DOHH2 (cell line): ENCODE data around the gene COL8A1.

ENCODE experiments used
- H3F3A ChIP-seq: fragments of 200-600 bp; sonication (generic), shearing (Covaris generic); 2 replicates; pipeline ENCODE4 v1.6.0; 2016; ENCODE audit warnings: antibody characterized with exemption, mild to moderate bottlenecking; ENCODE audit not compliant: control insufficient read depth, insufficient read depth
- H3K27ac ChIP-seq: fragments of 200-600 bp; sonication (generic); 2 replicates; pipeline ENCODE4 v1.5.1; 2014; ENCODE audit warnings: low read depth, mild to moderate bottlenecking, low read length, moderate library complexity
- H3K27me3 ChIP-seq: fragments of 200-600 bp; sonication (generic); 2 replicates; pipeline ENCODE4 v1.6.1; 2014; ENCODE audit warnings: mild to moderate bottlenecking, low read length, mixed read lengths; ENCODE audit not compliant: control insufficient read depth
- H3K36me3 ChIP-seq: fragments of 200-600 bp; sonication (generic); 2 replicates; pipeline ENCODE4 v1.6.1; 2014; ENCODE audit warnings: mild to moderate bottlenecking, low read length, moderate library complexity, mixed read lengths; ENCODE audit not compliant: control insufficient read depth
- H3K4me1 ChIP-seq: fragments of 200-600 bp; sonication (generic); 2 replicates; pipeline ENCODE4 v1.6.1; 2014; ENCODE audit warnings: mild to moderate bottlenecking, low read length, mixed read lengths; ENCODE audit not compliant: control insufficient read depth
- H3K4me2 ChIP-seq: fragments of 200-600 bp; sonication (generic); 2 replicates; pipeline ENCODE4 v1.6.0; 2014; ENCODE audit warnings: mild to moderate bottlenecking, low read length, moderate library complexity
- H3K4me3 ChIP-seq: fragments of 200-600 bp; sonication (generic); 2 replicates; pipeline ENCODE4 v1.5.1; 2014; ENCODE audit warnings: mild to moderate bottlenecking, low read length, mixed read lengths
- H3K79me2 ChIP-seq: fragments of 200-600 bp; sonication (generic); 2 replicates; pipeline ENCODE4 v1.6.1; 2014; ENCODE audit warnings: mild to moderate bottlenecking, low read length, mixed read lengths; ENCODE audit not compliant: control insufficient read depth
- H3K9me2 ChIP-seq: fragments of 200-600 bp; sonication (generic); replicated peaks from 2 replicates; pipeline ENCODE4 v1.6.1; 2014; ENCODE audit warnings: mild to moderate bottlenecking, low read length, mixed read lengths; ENCODE audit not compliant: control insufficient read depth
- H3K9me3 ChIP-seq: fragments of 200-600 bp; sonication (generic); 2 replicates; pipeline ENCODE4 v1.6.1; 2014; ENCODE audit warnings: antibody characterized with exemption, low read length, mixed read lengths; ENCODE audit not compliant: control insufficient read depth, insufficient read depth
- H4K20me1 ChIP-seq: fragments of 200-600 bp; sonication (generic); 2 replicates; pipeline ENCODE4 v1.6.0; 2014; ENCODE audit warnings: low read depth, mild to moderate bottlenecking, antibody characterized with exemption, low read length, moderate library complexity; ENCODE audit not compliant: control insufficient read depth, insufficient read depth
- CTCF ChIP-seq: fragments of 200-600 bp; sonication (generic); IDR thresholded peaks from one replicate; pipeline ENCODE4 v1.5.1; 2014; ENCODE audit warnings: antibody characterized with exemption, mild to moderate bottlenecking, low read depth, low read length; ENCODE audit not compliant: poor library complexity, severe bottlenecking
- EZH2phosphoT487 ChIP-seq: fragments of 200-600 bp; sonication (generic); IDR thresholded peaks from 2 replicates; pipeline ENCODE4 v1.6.1; 2017; ENCODE audit warnings: borderline replicate concordance, mild to moderate bottlenecking, antibody characterized with exemption, low read length, moderate library complexity, mixed read lengths

COL8A1 gene

GRCh38 chr3:99658274-99658673 is 19.9 kb downstream of the COL8A1 start:
- no peaks in the 10 kb centered on the region for H3K4me1 ChIP-seq
- no peaks in the 10 kb centered on the region for H3K79me2 ChIP-seq
- H3F3A ChIP-seq: no peaks in the 10 kb centered on the region
- no peak overlapping the region for H3K4me3 ChIP-seq
- no peaks in the 10 kb centered on the region for H3K9me2 ChIP-seq
- no peak overlapping the region for H3K4me2 ChIP-seq
- TF ChIP-seq CTCF (no peak), EZH2phosphoT487 (no peak)
- H4K20me1 ChIP-seq: no peaks in the 10 kb centered on the region
- no peaks in the 10 kb centered on the region for H3K36me3 ChIP-seq
- H3K9me3 ChIP-seq: no peaks in the 10 kb centered on the region
- H3K27me3 ChIP-seq: no peaks in the 10 kb centered on the region
- no peak overlapping the region for H3K27ac ChIP-seq

DNA sequence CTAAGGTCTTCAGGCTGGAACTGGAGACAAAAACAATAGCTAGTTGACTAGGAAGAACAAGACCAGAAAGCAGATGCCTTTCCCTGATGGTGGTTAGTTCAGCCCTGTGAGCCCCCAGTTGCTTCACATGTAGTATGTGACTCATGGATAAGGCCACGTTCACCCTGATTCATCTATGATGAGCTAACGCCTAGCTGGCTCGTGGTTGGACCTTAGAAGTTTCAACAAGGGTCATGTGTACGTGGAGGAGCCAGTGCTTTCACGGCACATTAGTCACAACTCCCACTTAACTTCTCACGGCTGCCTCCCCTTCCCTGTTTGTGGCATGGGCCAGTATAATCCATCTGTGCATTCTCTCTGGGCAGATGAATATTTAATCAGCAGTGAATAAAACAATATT is 20.6 kb downstream of the COL8A1 start:
- no peaks in the 10 kb centered on the region for H3K9me3 ChIP-seq
- H3F3A ChIP-seq: no peaks in the 10 kb centered on the region
- no peak overlapping the region for H3K4me2 ChIP-seq
- TF ChIP-seq EZH2phosphoT487 (no peak), CTCF (no peak)
- no peak overlapping the region for H3K27ac ChIP-seq
- no peaks in the 10 kb centered on the region for H3K27me3 ChIP-seq
- no peaks in the 10 kb centered on the region for H3K79me2 ChIP-seq
- no peaks in the 10 kb centered on the region for H3K9me2 ChIP-seq
- no peaks in the 10 kb centered on the region for H3K4me1 ChIP-seq
- no peaks in the 10 kb centered on the region for H4K20me1 ChIP-seq
- no peaks in the 10 kb centered on the region for H3K36me3 ChIP-seq
- no peak overlapping the region for H3K4me3 ChIP-seq

- no peak overlapping the region for H3K4me2 ChIP-seq
- no peak overlapping the region for H3K27ac ChIP-seq
- H3K4me1 ChIP-seq: no peaks in the 10 kb centered on the region
- no peaks in the 10 kb centered on the region for H3K36me3 ChIP-seq
- no peaks in the 10 kb centered on the region for H3K79me2 ChIP-seq
- H4K20me1 ChIP-seq: no peaks in the 10 kb centered on the region
- no peaks in the 10 kb centered on the region for H3K9me2 ChIP-seq
- H3K4me3 ChIP-seq: no peak overlapping the region
- H3K9me3 ChIP-seq: no peaks in the 10 kb centered on the region
- no peaks in the 10 kb centered on the region for H3F3A ChIP-seq
- no peaks in the 10 kb centered on the region for H3K27me3 ChIP-seq
- TF ChIP-seq EZH2phosphoT487 (no peak), CTCF (no peak)
Observed at GRCh38 chr3:99659951-99660350, 21.6 kb downstream of the COL8A1 start.
